Loucy (cell line): ENCODE data around the gene NAV2.

Source experiments
- H2AFZ ChIP-seq: fragments of 200-600 bp; sonication (generic); 2 replicates; pipeline ENCODE4 v1.6.0; 2016; ENCODE audit warnings: antibody characterized with exemption, mild to moderate bottlenecking, low read length, moderate library complexity
- H3F3A ChIP-seq: fragments of 200-600 bp; 2 replicates; pipeline ENCODE4 v1.6.0; 2016; ENCODE audit warnings: antibody characterized with exemption, low read depth, mild to moderate bottlenecking
- H3K27me3 ChIP-seq: fragments of 200-600 bp; sonication (generic); 2 replicates; pipeline ENCODE4 v1.6.1; 2014; ENCODE audit warnings: low read length, mild to moderate bottlenecking; ENCODE audit not compliant: insufficient read depth, poor library complexity, severe bottlenecking
- H3K36me3 ChIP-seq: fragments of 200-600 bp; sonication (generic); 2 replicates; pipeline ENCODE4 v1.6.1; 2016; ENCODE audit warnings: low read length; ENCODE audit not compliant: insufficient read depth
- H3K4me1 ChIP-seq: fragments of 200-600 bp; sonication (generic); 2 replicates; pipeline ENCODE4 v1.5.1; 2014; ENCODE audit warnings: low read length, mild to moderate bottlenecking; ENCODE audit not compliant: insufficient read depth, poor library complexity, severe bottlenecking
- H3K4me2 ChIP-seq: fragments of 200-600 bp; sonication (generic); 2 replicates; pipeline ENCODE4 v1.6.0; 2014; ENCODE audit warnings: antibody characterized with exemption, low read length, low read depth, mild to moderate bottlenecking; ENCODE audit not compliant: poor library complexity, severe bottlenecking
- H3K4me3 ChIP-seq: fragments of 200-600 bp; sonication (generic); 2 replicates; pipeline ENCODE4 v1.5.1; 2014; ENCODE audit warnings: low read length, mild to moderate bottlenecking, mixed read lengths; ENCODE audit not compliant: poor library complexity, severe bottlenecking
- H3K79me2 ChIP-seq: fragments of 200-600 bp; sonication (generic); 2 replicates; pipeline ENCODE4 v1.6.1; 2014; ENCODE audit warnings: low read length; ENCODE audit not compliant: insufficient read depth
- H3K9ac ChIP-seq: fragments of 200-600 bp; sonication (generic); 2 replicates; pipeline ENCODE4 v1.6.0; 2014; ENCODE audit warnings: mild to moderate bottlenecking, low read depth, low read length, moderate library complexity; ENCODE audit not compliant: poor library complexity, severe bottlenecking
- H3K9me2 ChIP-seq: fragments of 200-600 bp; sonication (generic); replicated peaks from 2 replicates; pipeline ENCODE4 v1.6.1; 2016; ENCODE audit warnings: low read depth, low read length, mixed read lengths
- H3K9me3 ChIP-seq: fragments of 200-600 bp; sonication (generic); 2 replicates; pipeline ENCODE4 v1.6.1; 2014; ENCODE audit warnings: mild to moderate bottlenecking, antibody characterized with exemption, low read length, low read depth; ENCODE audit not compliant: insufficient read depth
- H4K20me1 ChIP-seq: fragments of 200-600 bp; sonication (generic); 2 replicates; pipeline ENCODE4 v1.6.0; 2014; ENCODE audit warnings: antibody characterized with exemption, low read length, mild to moderate bottlenecking; ENCODE audit not compliant: insufficient read depth, poor library complexity, severe bottlenecking
- EZH2phosphoT487 ChIP-seq: fragments of 200-600 bp; IDR thresholded peaks from 2 replicates; pipeline ENCODE4 v1.6.1; 2018; ENCODE audit warnings: antibody characterized with exemption, mild to moderate bottlenecking, moderate library complexity, borderline replicate concordance
- TF ChIP-seq, protein P1 (sequence below): fragments of 200-600 bp; sonication (generic); conservative IDR thresholded peaks from 2 replicates; pipeline ENCODE4 v1.5.1; 2014; ENCODE audit warnings: mild to moderate bottlenecking, antibody characterized with exemption, low read length

NAV2 gene

GRCh38 chr11:19816817-19817216 lies 104.2 kb downstream of the NAV2 start:
- no peaks in the 10 kb centered on the region for H3F3A ChIP-seq
- no peaks in the 10 kb centered on the region for H4K20me1 ChIP-seq
- TF ChIP-seq, protein P1, sequence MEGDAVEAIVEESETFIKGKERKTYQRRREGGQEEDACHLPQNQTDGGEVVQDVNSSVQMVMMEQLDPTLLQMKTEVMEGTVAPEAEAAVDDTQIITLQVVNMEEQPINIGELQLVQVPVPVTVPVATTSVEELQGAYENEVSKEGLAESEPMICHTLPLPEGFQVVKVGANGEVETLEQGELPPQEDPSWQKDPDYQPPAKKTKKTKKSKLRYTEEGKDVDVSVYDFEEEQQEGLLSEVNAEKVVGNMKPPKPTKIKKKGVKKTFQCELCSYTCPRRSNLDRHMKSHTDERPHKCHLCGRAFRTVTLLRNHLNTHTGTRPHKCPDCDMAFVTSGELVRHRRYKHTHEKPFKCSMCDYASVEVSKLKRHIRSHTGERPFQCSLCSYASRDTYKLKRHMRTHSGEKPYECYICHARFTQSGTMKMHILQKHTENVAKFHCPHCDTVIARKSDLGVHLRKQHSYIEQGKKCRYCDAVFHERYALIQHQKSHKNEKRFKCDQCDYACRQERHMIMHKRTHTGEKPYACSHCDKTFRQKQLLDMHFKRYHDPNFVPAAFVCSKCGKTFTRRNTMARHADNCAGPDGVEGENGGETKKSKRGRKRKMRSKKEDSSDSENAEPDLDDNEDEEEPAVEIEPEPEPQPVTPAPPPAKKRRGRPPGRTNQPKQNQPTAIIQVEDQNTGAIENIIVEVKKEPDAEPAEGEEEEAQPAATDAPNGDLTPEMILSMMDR, result no peak
- TF ChIP-seq EZH2phosphoT487, result no peak
- no peaks in the 10 kb centered on the region for H3K4me1 ChIP-seq
- H3K4me2 ChIP-seq, result no peak overlapping the region
- H3K79me2 ChIP-seq, result no peaks in the 10 kb centered on the region
- no peaks in the 10 kb centered on the region for H3K36me3 ChIP-seq
- no peaks in the 10 kb centered on the region for H3K27me3 ChIP-seq
- H2AFZ ChIP-seq, result no peak overlapping the region
- no peak overlapping the region for H3K4me3 ChIP-seq
- H3K9me2 ChIP-seq, result no peaks in the 10 kb centered on the region
- no peaks in the 10 kb centered on the region for H3K9me3 ChIP-seq
- H3K9ac ChIP-seq, result no peak overlapping the region

DNA sequence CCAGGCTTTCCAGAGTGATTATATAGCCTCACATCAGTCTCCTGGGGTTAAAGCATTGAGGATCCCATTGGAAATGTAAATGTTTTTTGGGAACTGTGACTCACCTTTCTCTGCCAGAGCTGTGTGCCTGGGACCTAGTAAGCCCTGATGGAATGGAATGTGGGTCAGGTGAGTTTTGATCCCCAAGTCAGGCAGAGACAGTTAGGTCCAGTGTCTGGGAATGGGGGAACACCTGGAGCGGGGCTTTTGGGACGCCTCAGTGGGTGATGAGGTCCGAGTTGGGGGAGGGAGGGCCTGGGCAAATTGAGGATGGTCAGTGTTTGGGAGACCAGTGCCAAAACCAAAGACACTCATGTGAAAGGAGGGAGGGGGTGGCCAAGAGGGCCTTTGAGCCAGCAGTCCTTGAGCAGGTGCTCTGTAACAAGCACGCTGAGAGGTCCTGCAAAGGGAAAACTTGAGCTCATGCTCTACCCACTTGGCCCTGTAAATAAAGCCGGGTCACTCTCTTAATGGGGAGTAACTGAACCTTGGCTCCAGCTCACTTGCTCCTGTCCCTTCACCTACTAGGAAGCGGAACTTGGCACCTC lies 104.7 kb downstream of the NAV2 start:
- Histone ChIP-seq H3K36me3 (no peaks in the 10 kb centered on the region), H3K4me2 (no peak overlapping the region), H3K27me3 (no peaks in the 10 kb centered on the region), H3K79me2 (no peaks in the 10 kb centered on the region), H4K20me1 (no peaks in the 10 kb centered on the region), H3K9me3 (no peaks in the 10 kb centered on the region), H3K4me3 (no peak overlapping the region), H3K9me2 (no peaks in the 10 kb centered on the region), H3K9ac (no peak overlapping the region), H3K4me1 (no peaks in the 10 kb centered on the region), H2AFZ (no peak overlapping the region), H3F3A (no peaks in the 10 kb centered on the region)
- no peak for TF ChIP-seq EZH2phosphoT487
- TF ChIP-seq, protein P1, result no peak

DNA sequence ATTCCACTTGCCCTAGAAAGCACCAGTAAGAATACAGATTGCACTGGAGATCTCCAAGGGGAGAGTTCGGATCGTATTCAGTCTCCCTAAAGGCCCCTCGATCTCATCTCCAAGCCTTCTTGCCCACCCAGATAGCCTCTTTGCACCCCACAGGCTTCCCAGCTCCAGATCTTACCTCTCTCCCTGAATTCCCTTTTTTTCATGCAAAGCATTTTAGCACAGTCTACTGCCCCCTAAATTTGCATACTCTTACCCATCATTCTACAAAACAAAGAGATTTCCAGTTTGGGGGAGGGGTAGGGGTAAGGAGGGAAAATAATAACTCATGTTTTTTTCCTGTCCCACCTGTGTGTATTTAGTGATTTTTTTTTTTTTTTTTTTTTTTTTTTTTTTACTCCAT lies 105.2 kb downstream of the NAV2 start:
- H3K79me2 ChIP-seq, result no peaks in the 10 kb centered on the region
- no peaks in the 10 kb centered on the region for H4K20me1 ChIP-seq
- H3F3A ChIP-seq, result no peaks in the 10 kb centered on the region
- H3K36me3 ChIP-seq, result no peaks in the 10 kb centered on the region
- no peaks in the 10 kb centered on the region for H3K9me3 ChIP-seq
- H2AFZ ChIP-seq, result no peak overlapping the region
- no peak overlapping the region for H3K4me2 ChIP-seq
- H3K27me3 ChIP-seq, result no peaks in the 10 kb centered on the region
- no peak overlapping the region for H3K9ac ChIP-seq
- H3K4me3 ChIP-seq, result no peak overlapping the region
- no peaks in the 10 kb centered on the region for H3K9me2 ChIP-seq
- H3K4me1 ChIP-seq, result no peaks in the 10 kb centered on the region
- TF ChIP-seq, protein P1, result no peak
- TF ChIP-seq EZH2phosphoT487, result no peak
